ENCODE results near the gene SHMT2.
"Not testable (repeated sequence)": the region's sequence is repeated elsewhere in the genome, so short reads cannot be mapped to it uniquely, and the experiment has no call there.

SHMT2 gene

GRCh38 chr12:57272337-57273151, 43.0 kb downstream of the SHMT2 start:
- DNase-seq, result no peak

- no peak for DNase-seq
These were observed 44.0 kb downstream of the SHMT2 start for GRCh38 chr12:57273516-57273915.

GRCh38 chr12:57276233-57276632, 46.7 kb downstream of the SHMT2 start:
- not testable (repeated sequence) for DNase-seq

GRCh38 chr12:57276935-57277563, 47.5 kb downstream of the SHMT2 start:
- no peak for DNase-seq

GRCh38 chr12:57278465-57279381, 49.2 kb downstream of the SHMT2 start:
- DNase-seq, result no peak

GRCh38 chr12:57280211-57281062, 50.9 kb downstream of the SHMT2 start:
- no peak for DNase-seq

GRCh38 chr12:57282073-57282472, 52.6 kb downstream of the SHMT2 start:
- not testable (repeated sequence) for DNase-seq

All from NCI-H187 treated with DMSO at 0.1 percent for 48 hours (cell line).